Stimulated activated CD4-positive, alpha-beta T cell treated with anti-CD3 and anti-CD28 coated beads, Interleukin-12 subunit alpha, Interleukin-12 subunit beta, amount 100 ng/mL, for 24 hours (primary cell): ENCODE measurements around the gene TTC24.
"Not testable (repeated sequence)": the region's sequence is repeated elsewhere in the genome, so short reads cannot be mapped to it uniquely, and the experiment has no call there.

Source experiments
- DNase-seq, 2 experiments: peaks; one replicate each; pipeline ENCODE4 v3.0.0-alpha.2; 2020; ENCODE audit warnings: low read depth in 2 of 2

TTC24 gene

GRCh38 chr1:156608036-156608674 lies 28.6 kb downstream of the TTC24 start:
- no peak for DNase-seq

GRCh38 chr1:156608981-156609380 lies 29.5 kb downstream of the TTC24 start:
- no peak for DNase-seq

- DNase-seq, result not testable (repeated sequence)
Measured at GRCh38 chr1:156610072-156610471, 30.5 kb downstream of the TTC24 start.

DNA sequence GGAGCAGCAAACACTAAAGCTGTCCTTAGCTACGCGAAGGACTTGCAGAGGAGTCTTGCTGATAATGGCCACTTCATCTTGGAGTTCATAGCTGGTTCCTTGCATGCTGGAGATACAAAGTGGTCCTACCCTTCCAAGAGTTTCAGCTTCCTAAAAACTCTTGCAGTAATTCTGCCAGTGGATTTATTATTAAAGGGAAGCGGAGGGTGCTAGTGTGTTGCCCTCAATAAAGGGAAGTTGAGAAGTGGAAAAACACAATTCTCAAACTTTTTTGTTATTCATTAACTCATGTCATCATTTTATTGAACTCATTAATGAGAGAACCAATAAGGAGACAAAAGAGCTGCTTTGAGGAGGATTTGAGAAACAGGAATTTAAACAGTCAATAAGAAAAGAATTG lies 33.1 kb downstream of the TTC24 start:
- no peak for DNase-seq

DNA sequence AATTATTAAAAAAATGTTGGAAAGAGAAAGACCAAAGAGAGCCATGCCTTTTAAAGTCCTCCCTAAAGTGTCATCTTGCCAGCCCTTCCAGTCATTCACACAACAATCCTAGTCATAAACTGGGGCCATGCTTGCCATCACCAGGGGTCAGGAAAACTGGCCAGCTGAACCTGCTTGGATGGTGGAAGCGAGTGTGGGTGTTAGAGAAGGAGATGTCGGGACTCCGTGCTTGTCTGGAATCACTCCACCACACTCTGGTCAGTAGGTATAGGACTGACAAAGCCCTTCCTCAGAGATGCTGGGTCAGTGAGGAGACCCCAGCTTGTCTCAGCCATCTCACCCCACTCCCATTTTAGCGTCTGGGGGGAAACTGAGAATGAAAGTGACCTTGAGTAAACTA lies 36.4 kb downstream of the TTC24 start:
- DNase-seq, result no peak

- no peak for DNase-seq
Measured at GRCh38 chr1:156616463-156616862, 36.9 kb downstream of the TTC24 start.

DNA sequence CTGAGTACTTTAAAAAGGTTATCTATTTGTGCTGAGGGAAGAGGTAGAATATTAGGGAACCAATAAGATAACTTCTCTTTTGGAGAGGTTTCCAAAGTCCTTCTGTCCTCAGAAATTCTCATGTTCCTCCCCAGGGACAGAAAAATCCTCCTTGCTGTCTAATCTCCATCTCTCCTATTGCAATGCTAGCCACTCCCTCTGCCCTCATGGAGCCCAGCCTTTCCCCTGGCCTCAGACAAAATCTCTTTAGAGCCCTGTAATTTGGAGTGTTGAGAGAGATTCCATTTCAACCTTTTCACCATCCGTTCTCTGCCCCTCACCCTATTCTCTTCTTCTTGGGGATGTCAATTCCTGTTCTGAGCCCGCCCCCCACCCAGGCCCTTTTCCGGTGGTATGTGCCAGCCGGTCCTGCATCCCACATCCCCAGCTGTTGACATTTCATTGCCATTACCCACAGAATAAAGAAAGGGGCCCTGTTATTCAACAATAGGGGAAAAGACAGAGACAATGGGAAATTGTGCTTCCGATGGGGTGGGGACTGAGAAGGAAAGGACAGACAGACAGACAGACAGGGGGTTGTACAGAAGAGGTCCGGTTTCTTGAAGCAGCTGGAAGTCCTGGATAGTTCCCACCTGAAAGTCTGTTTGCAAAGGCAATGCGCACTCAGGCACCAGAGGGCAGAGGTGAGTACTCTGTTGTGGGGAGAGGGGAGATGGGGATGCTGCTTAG lies 39.5 kb downstream of the TTC24 start, which contains the start of gene HAPLN2:
TSS of gene HAPLN2 (plus strand) at position 563 of the 729 bp plus-strand sequence. CDS start 4,076 bp downstream, outside the sequence.
- DNase-seq, result no peak

DNA sequence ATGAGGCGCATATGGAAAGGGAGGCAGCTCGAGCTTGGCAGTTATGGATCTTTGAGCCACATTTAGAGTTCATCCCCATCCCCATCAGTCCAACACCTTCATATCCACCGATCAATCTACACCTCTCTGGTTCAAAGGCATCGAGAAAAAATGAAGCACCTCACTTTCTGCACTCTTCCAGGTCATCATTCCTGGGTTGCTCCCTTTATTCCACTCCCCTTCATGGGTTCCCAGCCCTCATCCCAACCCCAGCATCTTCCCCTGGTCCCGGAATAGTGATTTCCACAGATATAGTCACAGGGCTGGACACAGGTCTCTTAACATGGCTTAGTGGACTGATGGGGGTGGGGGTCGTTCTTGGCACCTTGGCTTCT lies 40.0 kb downstream of the TTC24 start:
- no peak for DNase-seq

- no peak for DNase-seq
Measured at GRCh38 chr1:156622581-156623297, 43.2 kb downstream of the TTC24 start.

DNA sequence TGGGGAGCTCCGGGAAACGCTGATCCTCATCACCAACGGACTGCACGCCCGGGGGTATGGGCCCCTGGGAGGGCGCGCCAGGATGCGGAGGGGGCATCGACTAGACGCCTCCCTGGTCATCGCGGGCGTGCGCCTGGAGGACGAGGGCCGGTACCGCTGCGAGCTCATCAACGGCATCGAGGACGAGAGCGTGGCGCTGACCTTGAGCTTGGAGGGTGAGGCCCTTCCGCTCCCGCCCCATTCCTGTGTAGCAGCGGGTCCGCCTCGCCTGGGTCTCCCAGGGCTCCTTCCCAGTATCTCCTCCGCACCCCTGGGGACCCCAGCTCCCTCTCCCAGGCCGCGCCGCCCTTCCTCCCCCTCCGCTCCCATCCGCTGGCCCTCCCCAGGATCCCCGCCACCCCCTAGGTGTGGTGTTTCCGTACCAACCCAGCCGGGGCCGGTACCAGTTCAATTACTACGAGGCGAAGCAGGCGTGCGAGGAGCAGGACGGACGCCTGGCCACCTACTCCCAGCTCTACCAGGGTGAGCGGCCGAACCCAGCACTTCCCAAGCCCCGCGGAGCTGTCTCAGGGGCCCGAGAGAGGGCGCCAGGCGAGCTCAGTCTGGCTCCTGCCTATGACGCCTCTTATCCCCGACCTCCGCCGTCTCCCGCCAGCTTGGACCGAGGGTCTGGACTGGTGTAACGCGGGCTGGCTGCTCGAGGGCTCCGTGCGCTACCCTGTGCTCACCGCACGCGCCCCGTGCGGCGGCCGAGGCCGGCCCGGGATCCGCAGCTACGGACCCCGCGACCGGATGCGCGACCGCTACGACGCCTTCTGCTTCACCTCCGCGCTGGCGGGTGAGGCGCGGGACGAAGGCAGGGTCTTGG lies 44.7 kb downstream of the TTC24 start:
- DNase-seq, result no peak

DNA sequence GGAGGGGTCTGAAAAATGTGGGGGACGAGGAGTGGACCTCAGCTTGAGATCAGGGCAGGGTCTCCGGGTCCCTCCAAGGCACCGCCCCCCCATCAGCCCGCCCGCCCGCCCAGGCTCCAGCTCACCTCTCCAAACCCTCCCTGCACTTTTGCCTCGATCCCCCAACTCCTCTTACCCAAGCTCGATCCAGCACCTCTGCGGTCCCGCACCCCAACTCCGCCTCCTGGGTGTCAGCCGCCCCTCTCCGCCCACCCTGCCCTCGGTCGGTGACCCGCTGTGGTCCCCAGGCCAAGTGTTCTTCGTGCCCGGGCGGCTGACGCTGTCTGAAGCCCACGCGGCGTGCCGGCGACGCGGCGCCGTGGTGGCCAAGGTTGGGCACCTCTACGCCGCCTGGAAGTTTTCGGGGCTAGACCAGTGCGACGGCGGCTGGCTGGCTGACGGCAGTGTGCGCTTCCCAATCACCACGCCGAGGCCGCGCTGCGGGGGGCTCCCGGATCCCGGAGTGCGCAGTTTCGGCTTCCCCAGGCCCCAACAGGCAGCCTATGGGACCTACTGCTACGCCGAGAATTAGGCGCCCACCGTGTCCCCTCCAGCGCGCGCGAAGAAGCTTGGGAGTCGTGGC lies 45.4 kb downstream of the TTC24 start:
- DNase-seq, result no peak

DNA sequence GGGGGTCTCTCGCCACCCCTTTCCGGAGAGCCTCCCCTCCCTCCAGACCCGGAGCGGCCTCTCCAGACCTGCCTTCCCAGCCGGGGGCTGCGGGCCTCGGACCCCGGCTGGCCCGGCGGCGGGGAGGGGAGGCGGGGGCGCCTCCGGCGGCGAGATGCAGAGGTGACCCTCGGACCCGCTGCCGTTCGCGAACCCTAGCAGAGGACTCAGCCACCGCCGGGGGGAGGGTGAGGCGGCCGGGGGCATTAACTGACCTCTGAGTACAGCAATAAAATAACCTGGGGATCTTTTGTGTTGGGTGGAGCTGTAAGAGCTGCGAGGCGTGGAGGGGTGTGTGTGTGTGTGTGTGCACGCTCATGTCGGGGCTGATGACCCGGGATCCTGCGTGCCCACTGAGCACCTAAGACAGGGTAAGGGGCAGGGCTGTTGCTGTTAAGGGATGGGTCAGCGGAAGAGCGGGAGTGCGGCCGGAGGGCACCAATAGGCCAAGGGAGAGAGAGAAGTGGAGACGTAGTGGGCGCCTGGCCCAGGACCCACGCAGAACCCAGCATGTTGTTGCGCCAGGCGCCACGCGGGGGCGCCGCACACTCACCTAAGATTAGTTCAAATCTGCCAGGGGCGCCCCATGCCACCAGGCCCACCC lies 46.0 kb downstream of the TTC24 start:
- DNase-seq, result peak; percentile 30 to 57

DNA sequence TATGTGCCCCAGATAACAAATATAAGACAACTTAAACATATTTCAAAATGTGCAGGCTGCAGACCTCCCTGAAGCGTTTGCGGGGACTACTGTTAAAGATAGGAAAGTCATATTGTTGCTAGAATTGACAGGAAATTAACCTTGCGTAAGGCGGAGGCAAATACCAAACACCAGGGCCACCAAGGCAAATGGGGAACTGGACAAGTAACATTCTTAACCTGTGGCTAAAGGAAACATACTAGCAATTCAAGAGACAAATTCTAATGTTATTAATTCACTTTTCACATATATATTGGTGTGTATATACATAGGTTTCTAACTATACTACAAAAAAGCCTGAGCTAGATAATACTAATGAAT lies 46.5 kb downstream of the TTC24 start:
- DNase-seq, result no peak

DNA sequence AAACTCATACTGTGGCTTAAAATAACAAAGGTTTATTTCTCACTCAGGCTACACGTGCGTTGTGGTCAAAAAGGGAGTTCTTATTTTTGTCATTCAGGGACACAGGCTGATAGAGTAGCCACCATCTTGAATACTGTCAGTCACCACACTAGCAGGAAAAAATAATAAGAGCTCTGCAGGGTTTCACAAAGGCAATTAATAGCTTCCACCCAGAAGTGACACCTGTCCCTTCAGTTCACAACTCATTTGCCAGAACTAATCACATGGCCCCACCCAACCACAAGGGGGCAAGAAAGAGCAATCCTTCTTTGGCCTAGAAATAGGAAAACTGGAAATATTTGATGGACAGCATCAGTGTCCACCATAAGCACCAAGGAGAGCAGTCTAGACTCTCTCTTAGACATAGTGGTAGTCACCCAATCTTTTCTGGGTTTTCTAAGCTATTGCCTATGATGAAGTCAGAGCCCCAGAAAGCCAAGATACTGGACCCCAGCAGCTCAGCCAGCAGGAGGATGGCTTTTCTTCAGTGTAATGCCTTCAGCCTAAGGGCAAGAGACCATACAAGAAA lies 47.9 kb downstream of the TTC24 start:
- DNase-seq, result no peak

- no peak for DNase-seq
Measured at GRCh38 chr1:156629823-156630449, 50.4 kb downstream of the TTC24 start.

DNA sequence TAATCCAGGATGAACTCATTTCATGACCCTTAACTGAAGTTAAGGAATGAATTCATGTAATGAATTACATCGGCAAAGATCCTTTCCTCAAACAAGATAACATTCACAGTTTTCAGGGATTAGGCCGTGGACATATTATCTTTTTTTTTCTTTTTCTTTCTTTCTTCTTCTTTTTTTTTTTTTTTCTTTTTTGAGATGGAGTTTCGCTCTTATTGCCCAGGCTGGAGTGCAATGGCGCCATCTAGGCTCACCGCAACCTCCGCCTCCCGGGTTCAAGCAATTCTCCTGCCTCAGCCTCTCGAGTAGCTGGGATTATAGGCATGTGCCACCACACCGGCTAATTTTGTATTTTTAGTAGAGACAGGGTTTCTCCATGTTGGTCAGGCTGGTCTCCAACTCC lies 51.6 kb downstream of the TTC24 start:
- not testable (repeated sequence) for DNase-seq

GRCh38 chr1:156632355-156632754 lies 52.8 kb downstream of the TTC24 start:
- no peak for DNase-seq
